ENCODE measurements around the gene C2. TPM values are rescaled to one million over a fixed set of nuclear protein-coding genes. Genes with fewer than 3 reads are reported as not detected.

Gene C2
- total RNA-seq, 4 donors from 2014 or later: 3.3 to 33.4 (median 14.4) TPM

DNA sequence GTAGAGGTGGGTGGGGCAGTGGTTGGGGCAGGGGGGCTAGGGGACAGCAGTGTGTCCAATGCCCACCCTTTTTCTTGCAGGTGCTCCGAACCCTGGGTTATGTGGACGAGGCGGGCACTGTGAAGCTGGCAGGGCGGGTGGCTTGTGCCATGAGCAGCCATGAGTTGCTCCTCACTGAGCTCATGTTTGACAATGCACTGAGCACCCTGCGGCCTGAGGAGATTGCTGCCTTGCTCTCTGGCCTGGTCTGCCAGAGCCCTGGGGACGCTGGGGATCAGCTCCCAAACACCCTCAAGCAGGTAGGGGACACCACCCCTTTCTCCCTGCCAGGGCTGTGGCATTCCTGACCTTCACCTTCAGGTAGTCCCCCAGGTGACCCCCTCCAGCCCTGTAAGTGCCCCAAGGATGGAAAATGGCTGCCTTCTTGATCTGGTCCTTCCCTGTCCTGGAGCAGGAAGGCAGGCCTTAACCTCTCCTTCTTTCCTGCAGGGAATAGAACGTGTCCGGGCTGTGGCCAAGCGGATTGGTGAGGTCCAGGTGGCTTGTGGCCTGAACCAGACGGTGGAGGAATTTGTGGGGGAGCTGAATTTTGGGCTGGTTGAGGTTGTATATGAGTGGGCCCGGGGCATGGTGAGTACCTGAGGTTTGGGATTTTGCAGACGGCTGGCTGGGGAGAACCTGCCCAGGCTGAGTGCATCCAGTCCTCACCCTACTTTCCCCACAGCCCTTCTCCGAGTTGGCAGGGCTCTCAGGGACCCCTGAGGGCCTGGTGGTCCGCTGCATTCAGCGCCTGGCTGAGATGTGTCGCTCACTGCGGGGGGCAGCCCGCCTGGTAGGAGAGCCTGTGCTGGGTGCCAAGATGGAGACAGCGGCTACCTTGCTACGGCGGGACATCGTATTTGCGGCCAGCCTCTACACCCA lies 41.5 kb downstream of the C2 start:
- no peak for TF ChIP-seq POLR2A (IDR thresholded peaks at IDR 0.05)
- TF ChIP-seq POLR2AphosphoS5 (IDR thresholded peaks at IDR 0.05): no peak
- TF ChIP-seq, protein P1, sequence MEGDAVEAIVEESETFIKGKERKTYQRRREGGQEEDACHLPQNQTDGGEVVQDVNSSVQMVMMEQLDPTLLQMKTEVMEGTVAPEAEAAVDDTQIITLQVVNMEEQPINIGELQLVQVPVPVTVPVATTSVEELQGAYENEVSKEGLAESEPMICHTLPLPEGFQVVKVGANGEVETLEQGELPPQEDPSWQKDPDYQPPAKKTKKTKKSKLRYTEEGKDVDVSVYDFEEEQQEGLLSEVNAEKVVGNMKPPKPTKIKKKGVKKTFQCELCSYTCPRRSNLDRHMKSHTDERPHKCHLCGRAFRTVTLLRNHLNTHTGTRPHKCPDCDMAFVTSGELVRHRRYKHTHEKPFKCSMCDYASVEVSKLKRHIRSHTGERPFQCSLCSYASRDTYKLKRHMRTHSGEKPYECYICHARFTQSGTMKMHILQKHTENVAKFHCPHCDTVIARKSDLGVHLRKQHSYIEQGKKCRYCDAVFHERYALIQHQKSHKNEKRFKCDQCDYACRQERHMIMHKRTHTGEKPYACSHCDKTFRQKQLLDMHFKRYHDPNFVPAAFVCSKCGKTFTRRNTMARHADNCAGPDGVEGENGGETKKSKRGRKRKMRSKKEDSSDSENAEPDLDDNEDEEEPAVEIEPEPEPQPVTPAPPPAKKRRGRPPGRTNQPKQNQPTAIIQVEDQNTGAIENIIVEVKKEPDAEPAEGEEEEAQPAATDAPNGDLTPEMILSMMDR (IDR thresholded peaks at IDR 0.05): no peak
- TF ChIP-seq EP300 (IDR thresholded peaks at IDR 0.05): no peak
- Histone ChIP-seq H3K27ac (no peak overlapping the region), H3K4me1 (peaks cover 0 to 41% (median 20%) of the 10 kb centered on the region in 3 donors), H3K36me3 (peaks cover 0 to 66% of the 10 kb centered on the region in 2 donors), H3K9me3 (no peaks in the 10 kb centered on the region), H3K4me3 (no peak overlapping the region), H3K27me3 (no peaks in the 10 kb centered on the region)
- 67 to 87% methylated on average over 4 to 6 of the region's 23 CpGs for WGBS, 2 donors (ENCODE audit: low coverage in 1 of 2)
- no peak for ATAC-seq

DNA sequence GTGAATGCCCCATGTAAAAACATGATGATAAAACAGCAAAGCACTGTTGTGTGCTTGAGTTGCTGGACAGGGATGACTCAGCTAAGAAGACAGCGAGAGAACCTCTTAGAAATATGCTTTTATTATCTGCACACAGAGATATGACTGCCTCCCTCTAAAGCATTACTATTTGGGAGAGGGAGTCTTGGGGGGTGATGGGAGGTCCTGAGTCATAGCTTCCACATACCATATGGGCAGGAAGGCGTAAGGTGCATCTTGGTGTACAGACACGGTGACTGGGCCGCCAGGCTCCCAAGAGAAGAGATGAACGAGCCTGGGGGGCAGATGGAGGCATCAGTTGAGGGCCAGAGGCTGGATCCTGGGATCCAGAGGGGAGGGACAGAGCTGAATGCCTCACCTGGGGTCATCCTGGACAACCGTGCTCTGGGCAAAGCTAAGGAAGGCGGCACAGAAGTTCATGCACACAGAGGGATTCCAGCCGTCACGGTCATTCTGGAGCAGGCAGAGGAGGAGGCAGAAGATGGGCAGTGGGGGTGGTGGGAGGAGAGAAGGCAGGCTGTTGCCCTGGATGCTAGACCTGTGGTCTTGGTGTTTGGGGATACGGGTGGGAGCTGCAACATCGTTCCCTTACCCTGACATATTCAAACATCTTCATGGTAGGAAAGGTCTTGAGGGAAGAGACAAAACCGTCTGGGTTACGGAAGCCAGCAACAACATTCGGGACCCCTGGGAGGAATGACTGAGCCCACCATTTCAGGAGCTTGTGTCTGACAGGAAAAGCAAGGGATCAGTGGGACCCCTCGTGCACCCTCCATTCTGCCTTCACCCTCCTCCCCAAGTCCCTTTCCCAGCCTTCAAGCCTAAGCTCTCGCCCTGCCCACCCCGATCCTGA lies 42.4 kb downstream of the C2 start:
- Histone ChIP-seq H3K9me3 (no peaks in the 10 kb centered on the region), H3K27ac (peak overlapping the region in 3 of 4 donors; percentile 94 to 99 (median 97)), H3K4me1 (peaks cover 0 to 49% (median 20%) of the 10 kb centered on the region in 3 donors), H3K27me3 (no peaks in the 10 kb centered on the region), H3K36me3 (peaks cover 0 to 61% of the 10 kb centered on the region in 2 donors), H3K4me3 (peak overlapping the region in 1 of 2 donors; percentile 67)
- WGBS, 2 donors (ENCODE audit: low coverage in 1 of 2): 64 to 72% methylated on average over 8 of the region's 17 CpGs
- no peak for ATAC-seq
- TF ChIP-seq EP300 (IDR thresholded peaks at IDR 0.05) (no peak), POLR2AphosphoS5 (IDR thresholded peaks at IDR 0.05) (no peak), POLR2A (IDR thresholded peaks at IDR 0.05) (no peak)
- TF ChIP-seq, protein P1 (IDR thresholded peaks at IDR 0.05): no peak

DNA sequence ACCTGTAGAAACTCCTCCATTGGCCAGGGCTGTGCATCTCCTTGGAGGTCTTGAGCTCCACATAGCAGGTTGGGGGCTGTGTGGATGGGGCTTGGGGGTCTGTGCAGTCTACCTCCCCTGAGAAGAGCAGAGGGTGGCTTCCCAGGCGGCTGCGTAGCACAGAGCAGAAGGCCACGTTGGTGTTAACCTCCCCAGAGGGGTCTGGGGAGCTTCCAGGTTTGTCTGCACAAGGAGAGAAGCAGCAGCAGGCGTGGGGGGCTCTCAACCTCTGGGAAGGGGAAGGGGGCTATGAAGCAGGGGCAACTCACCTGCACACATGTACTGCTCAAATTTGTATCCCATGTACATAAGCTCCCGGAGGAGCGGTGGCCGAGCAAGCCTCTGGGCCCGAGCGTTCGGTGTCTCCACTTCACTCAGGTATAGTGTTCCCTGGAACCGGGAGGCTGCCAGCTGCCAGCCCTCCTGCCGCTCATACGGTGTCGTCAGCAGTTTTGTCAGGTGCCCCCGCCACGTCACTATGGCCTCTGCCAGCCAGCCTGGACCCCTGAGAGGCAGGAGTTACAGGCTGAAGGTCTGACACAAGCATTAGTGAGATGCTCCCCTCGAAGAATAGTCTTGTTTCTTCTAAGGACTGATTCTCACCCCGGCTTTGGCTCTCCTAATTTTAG lies 43.2 kb downstream of the C2 start:
- Histone ChIP-seq H3K4me3 (peak overlapping the region; percentile 67 to 71), H3K27me3 (no peaks in the 10 kb centered on the region), H3K4me1 (peaks cover 0 to 49% (median 20%) of the 10 kb centered on the region in 3 donors), H3K36me3 (peaks cover 0 to 54% of the 10 kb centered on the region in 2 donors), H3K27ac (peak overlapping the region; percentile 88 to 99 (median 96)), H3K9me3 (no peaks in the 10 kb centered on the region)
- WGBS, 2 donors (ENCODE audit: low coverage in 1 of 2): no CpG with 5 or more reads among the region's 18 CpGs
- ATAC-seq: no peak
- TF ChIP-seq POLR2A (IDR thresholded peaks at IDR 0.05) (no peak), POLR2AphosphoS5 (IDR thresholded peaks at IDR 0.05) (no peak), EP300 (IDR thresholded peaks at IDR 0.05) (no peak)
- TF ChIP-seq, protein P1 (IDR thresholded peaks at IDR 0.05): no peak

DNA sequence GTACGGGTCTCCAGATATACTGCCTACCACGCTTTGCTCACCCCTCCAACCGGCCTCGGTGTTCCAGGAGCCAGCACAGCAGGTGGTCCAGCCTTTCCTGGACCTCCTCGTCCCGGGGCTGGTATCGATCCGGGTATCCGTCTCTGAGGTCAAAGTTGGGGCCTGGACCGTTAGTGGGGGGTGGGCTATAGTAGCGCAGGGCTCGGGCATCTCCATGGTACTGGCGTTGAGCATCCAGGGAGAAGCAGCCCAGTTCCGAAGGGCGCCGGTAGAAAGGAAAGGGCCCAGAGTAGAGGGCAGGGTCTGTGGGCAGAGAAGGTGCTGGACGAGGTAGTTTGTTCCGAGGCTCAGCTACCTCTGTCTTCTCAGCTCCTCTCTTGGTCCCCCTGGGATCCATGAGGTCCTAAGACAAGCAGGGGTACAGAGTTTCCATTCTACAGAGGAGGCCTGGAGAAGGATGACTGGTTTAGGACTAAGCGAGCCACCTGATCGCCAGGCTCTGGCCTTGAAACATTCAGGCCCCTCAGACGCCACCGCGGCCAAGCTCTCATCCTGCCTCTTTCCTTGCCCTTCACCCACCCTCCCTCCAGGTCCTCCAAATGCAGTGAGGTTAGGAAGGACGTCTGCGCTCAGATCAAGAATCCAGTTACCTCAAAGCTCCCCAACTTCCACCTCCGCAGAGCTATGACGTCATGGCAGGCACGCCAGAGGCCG lies 43.9 kb downstream of the C2 start:
- Histone ChIP-seq H3K36me3 (peaks cover 0 to 52% of the 10 kb centered on the region in 2 donors), H3K27me3 (no peaks in the 10 kb centered on the region), H3K9me3 (no peaks in the 10 kb centered on the region), H3K4me3 (peak overlapping the region; percentile 67 to 71), H3K4me1 (peaks cover 0 to 49% (median 20%) of the 10 kb centered on the region in 3 donors), H3K27ac (peak overlapping the region; percentile 88 to 99 (median 96))
- 3 to 44% methylated on average over 5 of the region's 29 CpGs for WGBS, 2 donors (ENCODE audit: low coverage in 1 of 2)
- peak; percentile 25 for ATAC-seq
- TF ChIP-seq, protein P1 (IDR thresholded peaks at IDR 0.05): peak in 1 of 4 experiments; percentile 20
- TF ChIP-seq POLR2A (IDR thresholded peaks at IDR 0.05): no peak
